Fibroblast of skin of right biceps (primary cell): ENCODE measurements around the gene PSORS1C1.
"Not testable (repeated sequence)": the region's sequence is repeated elsewhere in the genome, so short reads cannot be mapped to it uniquely, and the experiment has no call there.

Experiments
- DNase-seq: peaks from one replicate; pipeline ENCODE4 v3.0.0-alpha.2; 2013

The PSORS1C1 gene

DNA sequence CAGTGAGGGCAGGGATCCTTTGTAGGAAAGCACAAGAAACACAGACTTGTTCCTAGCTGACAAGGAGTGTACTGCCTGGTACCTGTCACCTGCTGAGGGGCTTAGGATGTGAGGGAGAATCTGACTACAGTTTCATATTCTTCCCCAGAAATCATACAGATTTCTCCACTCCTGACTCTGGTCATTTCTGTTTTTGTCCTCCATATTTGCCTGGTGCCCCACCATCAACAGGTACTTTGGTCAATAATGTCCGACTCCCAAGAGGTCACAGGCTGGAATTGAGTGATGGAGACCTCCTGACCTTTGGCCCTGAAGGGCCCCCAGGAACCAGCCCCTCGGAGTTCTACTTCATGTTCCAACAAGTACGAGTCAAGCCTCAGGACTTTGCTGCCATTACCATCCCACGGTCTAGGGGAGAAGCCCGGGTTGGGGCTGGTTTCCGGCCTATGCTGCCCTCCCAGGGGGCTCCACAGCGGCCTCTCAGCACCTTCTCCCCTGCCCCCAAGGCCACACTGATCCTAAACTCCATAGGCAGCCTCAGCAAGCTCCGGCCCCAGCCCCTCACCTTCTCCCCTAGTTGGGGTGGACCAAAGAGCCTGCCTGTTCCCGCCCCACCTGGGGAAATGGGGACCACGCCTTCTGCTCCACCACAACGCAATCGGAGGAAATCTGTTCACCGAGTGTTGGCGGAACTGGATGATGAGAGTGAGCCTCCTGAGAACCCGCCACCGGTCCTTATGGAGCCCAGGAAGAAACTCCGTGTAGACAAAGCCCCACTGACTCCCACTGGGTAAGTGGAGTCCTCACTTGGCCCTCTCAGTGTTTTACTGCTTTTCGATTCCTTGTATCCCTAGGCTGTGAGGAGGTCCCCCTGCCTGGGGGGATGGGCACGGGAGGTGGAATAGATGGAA lies 46.9 kb downstream of the PSORS1C1 start:
- DNase-seq = no peak

DNA sequence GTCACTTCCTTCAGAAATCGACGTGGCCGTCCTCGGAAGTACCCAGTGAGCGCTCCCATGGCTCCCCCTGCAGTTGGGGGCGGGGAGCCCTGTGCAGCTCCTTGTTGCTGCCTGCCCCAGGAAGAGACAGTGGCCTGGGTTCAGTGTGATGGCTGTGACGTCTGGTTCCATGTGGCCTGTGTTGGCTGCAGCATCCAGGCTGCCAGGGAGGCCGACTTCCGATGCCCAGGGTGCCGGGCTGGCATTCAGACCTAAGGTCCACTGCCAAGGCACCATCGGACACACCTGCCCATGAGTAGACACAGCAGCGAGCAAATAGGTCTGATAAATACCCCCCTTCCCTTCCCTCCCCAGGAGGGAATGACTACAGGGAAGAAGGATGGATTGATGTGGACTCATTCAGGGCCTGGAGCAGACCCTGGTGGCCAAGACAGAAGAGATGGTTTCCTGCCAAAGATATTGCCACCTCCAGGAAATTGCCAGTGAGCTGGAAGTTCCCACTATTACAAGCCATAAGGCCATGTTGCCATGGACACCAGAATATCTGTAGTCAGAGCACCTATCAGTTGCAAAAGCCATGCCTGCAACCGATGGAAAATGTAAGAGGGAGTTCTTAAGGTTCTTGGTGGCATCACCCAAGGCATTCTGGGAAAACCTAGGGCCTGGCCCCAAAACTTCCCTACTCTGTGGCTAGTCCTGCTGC lies 48.0 kb downstream of the PSORS1C1 start:
- DNase-seq = no peak

DNA sequence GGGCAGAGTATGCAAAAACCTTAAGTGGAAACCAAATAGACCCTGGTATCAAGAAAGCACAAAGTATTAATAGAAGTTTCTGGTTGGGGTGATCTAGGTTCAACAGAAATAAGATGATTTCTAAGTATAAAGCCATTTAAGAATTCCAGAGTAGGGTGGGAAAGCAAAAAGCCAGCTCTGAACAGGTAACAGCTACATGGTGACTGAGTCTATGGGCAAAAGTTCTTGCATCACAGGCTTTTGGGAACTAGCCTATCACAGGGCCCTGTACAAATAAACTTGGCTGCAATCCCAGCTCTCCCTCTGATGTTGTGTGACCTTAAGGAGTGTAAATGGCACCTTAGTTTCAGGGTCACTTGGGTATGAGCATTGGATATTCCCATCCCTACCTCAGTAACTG lies 49.3 kb downstream of the PSORS1C1 start:
- no peak for DNase-seq

DNA sequence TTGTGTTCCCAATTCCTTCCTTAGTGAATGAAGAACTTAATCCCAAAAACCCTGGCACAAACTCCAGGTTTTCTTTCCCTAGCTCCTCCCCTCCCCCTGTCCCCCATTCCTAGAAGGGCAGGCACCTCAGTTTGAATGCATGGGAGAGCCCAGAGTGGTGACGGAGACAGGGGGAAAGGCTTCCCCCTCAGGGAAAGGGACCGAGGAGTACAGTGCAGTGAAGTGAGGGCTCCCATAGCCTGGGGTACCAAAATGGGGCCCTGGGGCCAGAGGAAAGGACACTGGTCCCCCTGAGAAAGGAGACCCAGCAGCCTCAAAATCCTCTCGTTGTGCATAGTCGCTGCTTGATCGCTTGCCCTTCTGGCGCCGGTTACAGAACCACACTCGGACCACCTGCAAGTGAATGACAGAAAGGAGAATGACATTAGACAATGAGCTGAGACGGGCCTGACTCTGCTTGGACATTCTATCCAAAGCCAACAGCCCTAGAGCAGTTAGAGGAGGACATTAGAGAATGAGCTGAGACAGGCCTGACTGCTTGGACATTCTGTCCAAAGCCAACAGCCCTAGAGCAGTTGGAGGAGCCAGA lies 50.0 kb downstream of the PSORS1C1 start:
- DNase-seq = not testable (repeated sequence)

DNA sequence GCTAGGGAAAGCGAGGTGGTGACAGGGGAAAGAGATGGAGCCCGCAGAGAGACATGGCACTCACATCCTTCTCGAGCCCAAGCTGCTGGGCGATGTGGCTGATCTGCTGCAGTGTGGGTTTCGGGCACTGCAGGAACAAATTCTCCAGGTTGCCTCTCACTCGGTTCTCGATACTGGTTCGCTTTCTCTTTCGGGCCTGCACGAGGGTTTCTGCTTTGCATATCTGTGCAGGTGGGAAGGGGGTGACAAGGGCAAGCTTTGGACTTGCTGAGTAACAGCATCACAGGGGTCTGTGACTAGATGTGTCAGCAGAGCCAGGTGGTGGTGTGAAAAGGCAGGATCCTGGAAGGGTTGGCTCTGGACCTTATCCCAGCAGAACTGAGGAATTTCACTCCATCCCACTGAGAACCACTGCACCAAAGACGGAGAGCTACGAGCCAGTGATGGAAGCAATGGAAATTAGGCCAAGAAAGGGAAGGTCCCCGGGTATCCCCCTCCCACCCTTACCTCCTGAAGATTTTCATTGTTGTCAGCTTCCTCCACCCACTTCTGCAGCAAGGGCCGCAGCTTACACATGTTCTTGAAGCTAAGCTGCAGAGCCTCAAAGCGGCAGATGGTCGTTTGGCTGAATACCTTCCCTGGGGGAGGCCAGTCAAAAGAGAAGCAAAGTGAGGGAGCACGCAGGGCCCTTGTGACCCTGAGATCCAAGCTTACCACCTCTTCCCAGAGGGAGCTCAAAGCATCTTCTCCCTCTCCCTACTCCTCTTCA lies 50.6 kb downstream of the PSORS1C1 start:
- DNase-seq = not testable (repeated sequence)

DNA sequence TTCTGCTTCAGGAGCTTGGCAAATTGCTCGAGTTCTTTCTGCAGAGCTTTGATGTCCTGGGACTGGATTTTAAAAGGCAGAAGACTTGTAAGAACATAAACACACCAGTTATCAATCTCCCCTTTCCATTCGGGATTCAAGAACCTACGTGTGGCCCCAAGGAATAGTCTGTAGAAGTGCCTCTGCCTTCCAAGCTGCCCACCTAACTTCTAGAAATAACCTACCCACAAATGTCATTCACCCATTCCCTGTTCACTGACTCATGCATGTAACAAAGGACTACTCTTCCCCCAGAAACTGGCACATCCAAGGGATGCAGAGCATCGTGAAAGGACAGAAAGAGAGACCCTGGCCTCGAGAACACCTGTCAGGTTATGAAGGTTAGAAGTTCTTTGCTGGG lies 51.4 kb downstream of the PSORS1C1 start:
- no peak for DNase-seq

DNA sequence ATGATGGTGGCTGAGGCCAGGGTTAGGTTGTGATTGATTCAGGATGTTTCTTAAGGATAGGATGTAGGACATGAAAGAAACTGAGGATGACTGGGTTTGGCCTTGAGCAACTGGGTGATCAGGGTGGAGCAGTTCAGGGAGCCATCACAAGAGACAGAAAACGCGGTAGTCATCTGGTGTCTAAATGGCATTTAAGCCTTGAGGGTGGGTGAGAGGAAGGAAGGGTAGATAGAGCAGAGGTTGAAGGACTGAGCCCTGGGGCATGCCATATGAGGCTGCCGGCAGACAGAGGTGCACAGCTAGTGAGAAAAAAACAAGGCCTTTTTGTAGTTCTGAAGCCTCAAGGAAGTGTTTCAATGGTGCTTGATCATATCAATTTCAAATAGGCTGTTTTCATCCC lies 54.0 kb downstream of the PSORS1C1 start:
- DNase-seq = no peak

DNA sequence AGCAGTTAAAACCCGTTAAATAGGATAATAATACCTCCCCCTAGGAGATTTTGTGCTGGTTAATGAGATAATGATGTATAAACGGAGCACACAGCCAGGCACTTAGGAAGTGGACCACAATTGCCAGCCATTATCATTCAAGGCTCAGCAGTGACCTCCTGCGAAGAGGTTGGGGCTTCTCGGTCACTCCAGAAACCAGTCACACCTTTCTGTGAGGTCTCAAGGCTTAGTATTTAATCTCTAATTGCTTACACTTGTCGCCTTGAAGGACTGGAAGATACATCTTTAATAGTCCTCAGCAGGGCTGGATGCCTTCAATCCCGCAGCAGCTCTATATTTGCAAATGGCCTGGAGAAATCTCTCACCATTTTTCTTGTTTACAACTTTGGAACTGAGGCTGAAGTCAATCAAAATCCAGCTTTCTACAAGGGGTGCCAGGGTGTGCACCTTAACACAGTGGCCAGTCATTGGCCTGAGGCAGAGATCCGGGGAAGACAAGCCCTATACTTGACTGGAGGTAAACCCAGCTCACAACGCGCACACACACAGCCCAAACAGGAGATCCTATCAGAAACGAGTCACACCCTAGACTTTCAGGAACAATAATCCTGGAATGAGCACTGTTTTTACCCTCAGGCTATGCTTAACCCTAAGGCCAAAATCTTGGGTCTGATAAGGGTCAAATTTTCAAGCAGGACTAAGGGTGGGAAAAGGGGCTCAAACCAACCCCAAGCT lies 54.7 kb downstream of the PSORS1C1 start:
- no peak for DNase-seq

DNA sequence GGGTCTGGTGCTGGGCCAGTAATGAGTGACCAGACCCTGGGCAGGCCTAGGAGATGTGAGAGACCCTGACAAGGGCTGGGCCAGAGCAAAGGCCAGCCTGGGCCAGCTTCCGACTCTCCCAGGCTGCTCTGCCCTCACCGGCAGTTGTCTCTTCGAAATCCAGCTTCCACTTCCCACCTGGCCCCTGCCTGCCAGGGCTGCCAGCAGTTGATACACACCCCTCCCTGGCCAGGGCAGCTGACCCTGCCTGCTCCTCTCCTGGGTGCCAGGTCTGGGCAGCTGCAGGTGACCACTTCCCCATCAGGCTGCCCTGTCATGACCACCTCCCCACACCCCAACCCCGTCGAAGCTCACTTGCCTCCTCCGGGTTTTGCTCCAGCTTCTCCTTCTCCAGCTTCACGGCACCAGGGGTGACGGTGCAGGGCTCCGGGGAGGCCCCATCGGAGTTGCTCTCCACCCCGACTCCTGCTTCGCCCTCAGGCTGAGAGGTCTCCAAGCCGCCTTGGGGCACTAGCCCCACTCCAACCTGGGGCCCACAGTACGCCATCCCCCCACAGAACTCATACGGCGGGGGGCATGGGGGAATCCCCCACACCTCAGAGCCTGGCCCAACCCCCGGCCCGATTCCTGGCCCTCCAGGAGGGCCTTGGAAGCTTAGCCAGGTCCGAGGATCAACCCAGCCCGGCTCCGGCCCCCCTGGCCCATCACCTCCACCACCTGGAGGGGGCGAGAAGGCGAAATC lies 55.4 kb downstream of the PSORS1C1 start:
- not testable (repeated sequence) for DNase-seq

DNA sequence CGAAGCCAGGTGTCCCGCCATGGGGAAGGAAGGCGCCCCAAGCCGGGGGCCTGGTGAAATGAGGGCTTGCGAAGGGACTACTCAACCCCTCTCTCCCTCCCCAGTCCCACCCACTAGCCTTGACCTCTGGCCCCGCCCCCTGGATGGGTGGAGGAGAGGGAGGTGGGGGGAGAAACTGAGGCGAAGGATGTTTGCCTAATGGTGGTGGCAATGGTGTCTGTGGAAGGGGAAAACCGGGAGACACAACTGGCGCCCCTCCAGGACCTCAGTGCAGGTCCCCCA lies 55.9 kb downstream of the PSORS1C1 start, which contains the start of gene POU5F1:
Gene POU5F1, minus strand, starts transcription at position 83 of the 282 bp plus-strand sequence. Its CDS starts 62 bp downstream, at position 21.
- no peak for DNase-seq

DNA sequence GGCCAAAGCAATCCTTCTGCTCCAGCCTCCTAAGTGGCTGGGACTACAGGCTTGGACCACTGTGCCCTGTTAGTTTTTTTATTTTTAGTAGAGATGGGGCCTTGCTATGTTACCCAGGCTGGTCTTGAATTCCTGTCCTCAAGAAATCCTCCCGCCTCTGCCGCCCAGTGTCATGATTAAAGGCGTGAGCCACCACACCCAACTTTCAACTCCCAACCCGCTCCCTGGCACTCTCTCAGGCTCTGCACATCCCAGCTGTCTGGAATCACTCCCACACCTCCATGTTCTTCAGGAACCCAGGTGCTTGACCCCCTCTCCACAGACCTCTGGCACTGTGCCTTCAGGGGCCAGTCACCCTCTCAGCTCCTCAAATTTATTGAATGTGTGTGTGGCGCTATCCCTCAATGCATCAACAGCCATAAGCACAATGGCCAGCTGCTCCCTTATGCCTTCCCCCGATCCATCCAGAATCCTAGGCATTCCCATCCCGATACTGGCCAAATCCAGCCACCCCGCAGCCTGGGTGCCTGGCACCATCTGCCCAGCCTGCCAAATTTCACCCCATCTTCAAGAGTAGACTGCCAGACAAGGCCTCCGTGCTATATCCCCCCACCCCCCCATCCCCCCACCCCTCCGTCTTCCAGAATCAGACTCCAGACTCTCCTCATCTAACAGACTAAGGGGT lies 56.5 kb downstream of the PSORS1C1 start:
- DNase-seq = no peak

DNA sequence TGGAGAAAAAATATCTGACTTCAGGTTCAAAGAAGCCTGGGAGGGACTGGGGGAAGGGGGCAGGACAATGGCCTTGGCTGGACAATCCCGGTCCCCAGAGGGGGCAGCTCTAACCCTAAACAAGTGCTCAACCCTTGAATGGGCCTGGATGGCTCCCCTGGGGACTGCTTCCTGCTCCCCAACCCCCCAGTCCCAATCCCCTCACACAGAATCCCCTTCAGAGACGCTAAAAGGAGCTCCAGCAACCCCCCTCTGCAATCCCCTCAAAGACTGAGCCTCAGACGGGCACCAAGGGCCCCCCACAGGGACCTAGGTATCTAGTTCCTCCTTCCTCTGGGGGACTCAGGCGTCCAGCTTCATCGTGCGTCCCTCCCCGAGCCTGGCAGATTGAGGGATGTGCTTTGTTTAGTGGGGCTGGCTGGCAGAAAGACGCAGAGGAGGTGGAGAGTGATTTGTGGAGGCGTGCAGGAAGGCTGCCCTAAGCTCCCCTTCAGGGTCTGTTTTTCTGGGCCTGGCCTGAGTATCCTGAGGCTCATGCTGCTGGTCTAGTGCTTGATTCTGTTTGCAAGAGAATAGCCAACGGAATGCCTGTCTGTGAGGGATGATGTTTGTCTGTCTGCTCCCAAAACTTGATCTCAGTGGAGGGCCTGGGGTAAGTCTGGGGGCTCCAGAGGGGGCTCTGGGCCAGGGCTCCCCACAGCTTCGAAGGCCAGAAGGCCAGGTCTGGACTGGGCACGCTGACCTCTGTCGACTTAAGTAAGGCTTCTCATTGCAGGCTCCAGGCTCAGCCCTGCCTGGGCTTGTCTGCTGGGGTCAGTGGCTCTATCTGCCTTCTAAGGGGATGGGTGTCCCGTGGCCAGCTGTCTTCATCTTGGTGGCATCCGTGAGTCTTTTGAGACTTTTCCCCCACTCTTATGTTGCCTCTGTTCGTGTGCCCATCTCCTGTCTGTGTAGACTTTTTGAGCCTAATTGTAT lies 57.6 kb downstream of the PSORS1C1 start:
- DNase-seq = no peak

DNA sequence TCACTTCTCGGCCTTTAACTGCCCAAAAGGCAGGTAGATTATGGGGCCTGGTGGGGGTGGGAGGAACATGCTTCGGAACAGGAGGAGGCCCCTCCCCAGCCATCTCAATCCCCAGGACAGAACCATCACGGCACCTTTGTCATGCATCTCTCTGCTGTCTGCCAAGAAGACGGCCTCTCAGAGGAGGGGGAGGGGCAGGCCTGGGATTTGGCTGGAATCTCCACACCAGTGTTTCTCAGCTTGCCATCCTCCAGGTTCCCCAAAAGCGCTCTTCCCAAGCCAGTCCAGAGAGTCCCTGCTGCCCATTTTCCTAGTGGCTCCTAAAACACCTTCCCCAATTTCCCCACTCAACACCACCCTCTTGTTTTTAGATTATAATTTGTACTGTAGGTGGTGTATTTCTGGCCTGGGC lies 58.4 kb downstream of the PSORS1C1 start:
- DNase-seq = no peak

DNA sequence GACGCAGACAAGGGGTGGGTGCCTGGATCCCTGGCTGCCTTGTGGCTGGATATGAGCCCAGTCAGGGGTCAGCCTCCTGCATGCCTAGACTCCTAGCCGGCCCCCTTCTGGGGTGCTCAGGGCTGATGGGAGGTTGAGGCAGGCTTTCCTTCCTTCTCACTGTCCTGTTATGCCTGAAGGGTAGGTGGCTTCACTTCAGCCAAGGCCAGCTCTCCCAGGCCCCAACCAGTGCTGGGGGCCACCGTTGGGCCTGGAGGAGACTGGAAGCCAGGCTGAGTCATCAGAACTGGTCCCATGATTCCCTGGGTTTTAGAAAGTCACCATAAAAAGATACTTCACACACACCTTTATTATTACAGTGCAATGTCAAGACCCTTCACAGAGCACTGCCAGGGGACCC lies 58.8 kb downstream of the PSORS1C1 start:
- DNase-seq = no peak

DNA sequence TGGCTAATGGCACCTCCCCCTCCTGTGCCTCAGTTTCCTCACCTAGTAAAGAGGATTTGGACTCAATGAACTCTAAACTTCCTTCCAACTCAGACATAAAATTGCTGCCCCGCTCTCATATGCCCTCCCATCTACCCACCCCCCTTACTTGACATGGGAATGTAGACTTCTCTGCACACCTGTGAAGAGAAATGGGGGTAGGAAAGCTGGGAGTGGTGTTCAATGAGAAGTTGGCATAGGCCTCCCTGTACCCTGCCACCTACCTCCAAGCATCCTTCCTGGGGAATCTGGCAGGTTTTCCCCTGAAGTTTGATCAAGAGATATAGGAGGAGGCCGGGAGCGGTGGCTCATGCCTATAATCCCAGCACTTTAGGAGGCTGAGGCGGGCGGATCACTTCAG lies 59.8 kb downstream of the PSORS1C1 start:
- no peak for DNase-seq

DNA sequence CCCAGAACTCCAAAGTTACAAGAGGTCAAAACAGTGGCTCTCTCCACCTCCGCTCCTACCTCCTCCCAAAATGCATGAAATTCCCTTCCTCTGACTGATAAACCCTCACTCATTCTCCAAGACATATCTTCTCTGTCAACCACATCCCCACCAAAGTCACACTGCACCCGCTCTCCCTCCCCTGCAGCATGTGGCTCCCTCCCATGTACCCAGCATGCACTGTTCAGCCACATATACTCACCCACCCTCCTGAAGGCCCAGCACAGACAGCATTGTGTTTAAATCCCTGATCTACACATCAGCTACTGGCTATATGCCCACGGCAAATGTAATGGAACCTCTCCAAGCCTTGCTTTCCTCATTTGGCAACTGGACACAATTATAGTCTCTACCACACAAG lies 61.4 kb downstream of the PSORS1C1 start:
- peak; percentile 89 for DNase-seq

DNA sequence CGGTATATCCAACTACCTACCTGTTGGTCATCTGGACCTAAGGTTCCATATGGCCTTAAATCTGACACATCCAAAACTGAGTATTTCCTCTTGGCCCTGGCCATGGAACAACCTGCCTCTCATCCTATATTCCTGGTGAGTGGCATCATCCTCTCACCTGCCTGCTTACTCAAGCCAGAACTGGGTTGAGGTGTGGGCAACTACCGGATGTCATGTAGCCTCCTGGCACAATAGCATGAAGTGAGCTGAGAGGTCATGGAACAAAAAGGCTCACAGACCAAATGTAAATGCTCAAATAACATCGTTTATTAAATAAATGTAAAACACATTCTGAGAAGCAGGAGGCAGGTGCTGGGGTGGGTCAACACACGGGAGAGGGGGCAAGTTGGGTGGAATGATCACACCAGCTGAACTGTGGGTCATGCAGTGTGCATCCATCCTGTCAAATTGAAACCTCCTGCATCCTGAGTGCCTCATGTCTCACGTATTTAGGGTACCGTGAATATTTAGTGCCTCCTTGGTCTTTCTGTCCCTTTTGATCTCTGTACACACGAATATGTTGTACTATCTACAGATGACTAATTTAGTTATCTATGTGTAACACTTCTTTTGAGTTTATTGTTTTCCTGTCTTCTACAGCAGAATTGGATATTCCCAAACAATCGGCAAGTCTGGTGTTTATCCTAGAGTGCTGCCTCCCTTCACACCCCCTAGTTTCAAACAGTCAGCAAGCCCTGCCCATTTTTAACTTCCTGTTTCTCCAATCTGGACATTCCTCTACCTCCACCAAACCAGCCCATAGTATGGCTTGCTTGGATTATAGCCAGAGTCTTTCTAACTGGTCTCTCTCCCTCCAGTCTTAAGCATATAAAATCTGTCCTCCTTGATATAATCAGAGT lies 63.8 kb downstream of the PSORS1C1 start:
- DNase-seq = peak; percentile 19

DNA sequence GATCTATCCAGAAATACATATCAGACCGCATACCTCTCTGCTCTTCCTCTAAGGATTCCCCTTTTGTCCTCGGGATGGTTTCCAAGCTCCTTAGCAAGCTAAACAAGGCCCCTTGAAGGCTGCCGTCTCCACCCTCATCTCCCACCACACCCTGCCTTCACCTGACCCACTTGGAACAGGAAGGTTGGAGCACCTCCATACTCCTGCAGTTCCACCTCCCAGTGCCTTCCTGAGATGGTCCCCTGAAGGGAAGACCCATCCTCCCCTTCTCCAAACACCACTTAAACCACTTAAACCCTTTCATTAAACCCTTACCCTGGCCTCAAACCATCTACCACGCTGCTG lies 64.4 kb downstream of the PSORS1C1 start:
- DNase-seq = no peak

DNA sequence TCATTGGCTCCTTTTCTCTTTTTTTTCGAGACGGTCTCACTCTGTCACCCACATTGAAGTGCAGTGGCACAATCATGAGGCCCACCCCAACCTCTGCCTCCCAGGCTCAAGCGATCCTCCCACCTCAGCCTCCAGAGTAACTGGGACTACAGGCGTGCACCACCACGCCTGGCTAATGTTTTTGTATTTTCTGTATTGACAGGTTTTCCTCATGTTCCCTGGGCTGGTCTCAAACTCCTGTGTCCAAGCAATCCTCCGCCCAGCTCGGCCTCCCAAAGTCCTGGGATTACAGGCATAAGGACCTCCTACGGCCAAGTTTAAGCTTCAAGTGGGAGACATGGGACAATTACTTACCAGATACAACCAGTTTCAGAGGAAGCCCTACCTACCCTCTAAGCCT lies 65.3 kb downstream of the PSORS1C1 start:
- DNase-seq = no peak
